ENCODE data around the gene HSPG2.

The HSPG2 gene

GRCh38 chr1:21820597-21821232 lies 116.4 kb downstream of the HSPG2 start:
- in situ Hi-C loops (cut with MboI; ENCODE audit: low pct_unique_long_range_greater_than_20kb, low sequenced_read_pairs, unreplicated experiment): no loop called here
- no peak for DNase-seq (ENCODE audit: low spot score)
- no peak for TF ChIP-seq CTCF (IDR thresholded peaks at IDR 0.05; ENCODE audit: extremely low read depth, insufficient read depth, missing control alignments)

GRCh38 chr1:21818656-21819055 lies 118.5 kb downstream of the HSPG2 start:
- peak; percentile 88 for DNase-seq (ENCODE audit: low spot score)
- in situ Hi-C loops (cut with MboI; ENCODE audit: low pct_unique_long_range_greater_than_20kb, low sequenced_read_pairs, unreplicated experiment): no loop called here

GRCh38 chr1:21816602-21817302 lies 120.4 kb downstream of the HSPG2 start:
- in situ Hi-C loops (cut with MboI; ENCODE audit: low pct_unique_long_range_greater_than_20kb, low sequenced_read_pairs, unreplicated experiment): no loop called here
- no peak for TF ChIP-seq CTCF (IDR thresholded peaks at IDR 0.05; ENCODE audit: extremely low read depth, insufficient read depth, missing control alignments)
- no peak for DNase-seq (ENCODE audit: low spot score)

More at GRCh38 chr1:21818656-21819055, 118.5 kb downstream of the HSPG2 start:
- no peak for TF ChIP-seq CTCF (IDR thresholded peaks at IDR 0.05; ENCODE audit: extremely low read depth, insufficient read depth, missing control alignments)

GRCh38 chr1:21815724-21816321 lies 121.3 kb downstream of the HSPG2 start:
- in situ Hi-C loops (cut with MboI; ENCODE audit: low pct_unique_long_range_greater_than_20kb, low sequenced_read_pairs, unreplicated experiment): no loop called here
- no peak for TF ChIP-seq CTCF (IDR thresholded peaks at IDR 0.05; ENCODE audit: extremely low read depth, insufficient read depth, missing control alignments)
- peak; percentile 27 for DNase-seq (ENCODE audit: low spot score)

GRCh38 chr1:21814981-21815582 lies 122.0 kb downstream of the HSPG2 start:
- no peak for TF ChIP-seq CTCF (IDR thresholded peaks at IDR 0.05; ENCODE audit: extremely low read depth, insufficient read depth, missing control alignments)
- DNase-seq (ENCODE audit: low spot score): peak; percentile 17
- in situ Hi-C loops (cut with MboI; ENCODE audit: low pct_unique_long_range_greater_than_20kb, low sequenced_read_pairs, unreplicated experiment): no loop called here

- peak; percentile 62 for TF ChIP-seq CTCF (IDR thresholded peaks at IDR 0.05; ENCODE audit: extremely low read depth, insufficient read depth, missing control alignments)
- in situ Hi-C loops (cut with MboI; ENCODE audit: low pct_unique_long_range_greater_than_20kb, low sequenced_read_pairs, unreplicated experiment): no loop called here
- DNase-seq (ENCODE audit: low spot score): peak; percentile 78
These were observed 122.7 kb downstream of the HSPG2 start for GRCh38 chr1:21814241-21814918.

Data from GM13977 (cell line).